NCI-H1930 (cell line): ENCODE results near the gene TUBB2B.
"Not testable (repeated sequence)": the region's sequence is repeated elsewhere in the genome, so short reads cannot be mapped to it uniquely, and the experiment has no call there.

ENCODE experiments used
- DNase-seq, 2 experiments: peaks; one replicate each; lab custom pipeline; 2025; lab: John Stamatoyannopoulos, UW

TUBB2B gene

GRCh38 chr6:3258201-3258600, 30.7 kb upstream of the TUBB2B start:
- no peak for DNase-seq

- no peak for DNase-seq
These were observed 26.1 kb upstream of the TUBB2B start for GRCh38 chr6:3253597-3253961.

GRCh38 chr6:3252861-3253596, 25.6 kb upstream of the TUBB2B start:
- DNase-seq: no peak

- DNase-seq: no peak
These were observed 24.9 kb upstream of the TUBB2B start for GRCh38 chr6:3252369-3252768.

GRCh38 chr6:3251462-3252314, 24.2 kb upstream of the TUBB2B start:
- DNase-seq: peak; percentile 55 to 74

GRCh38 chr6:3250231-3250675, 22.8 kb upstream of the TUBB2B start:
- DNase-seq: no peak

GRCh38 chr6:3249821-3250220, 22.4 kb upstream of the TUBB2B start:
- DNase-seq: no peak

GRCh38 chr6:3247255-3248146, 20.0 kb upstream of the TUBB2B start:
- no peak for DNase-seq

- DNase-seq: no peak
These were observed 17.8 kb upstream of the TUBB2B start for GRCh38 chr6:3245216-3245615.

- not testable (repeated sequence) for DNase-seq
These were observed 17.3 kb upstream of the TUBB2B start for GRCh38 chr6:3244832-3245161.

- DNase-seq: no peak
These were observed 16.8 kb upstream of the TUBB2B start for GRCh38 chr6:3244003-3244831.

GRCh38 chr6:3242768-3243167, 15.3 kb upstream of the TUBB2B start:
- no peak for DNase-seq

- not testable (repeated sequence) for DNase-seq
These were observed 14.3 kb upstream of the TUBB2B start for GRCh38 chr6:3241745-3242144.

- DNase-seq: no peak
These were observed 13.1 kb upstream of the TUBB2B start for GRCh38 chr6:3240595-3240994.

GRCh38 chr6:3239110-3239830, 11.8 kb upstream of the TUBB2B start:
- no peak for DNase-seq

GRCh38 chr6:3237761-3238662, 10.6 kb upstream of the TUBB2B start:
- DNase-seq: no peak

- DNase-seq: no peak
These were observed 8.6 kb upstream of the TUBB2B start for GRCh38 chr6:3236005-3236404.

GRCh38 chr6:3235486-3235885, 8.0 kb upstream of the TUBB2B start:
- no peak for DNase-seq

GRCh38 chr6:3233904-3234303, 6.5 kb upstream of the TUBB2B start:
- no peak for DNase-seq

GRCh38 chr6:3233321-3233720, 5.9 kb upstream of the TUBB2B start:
- DNase-seq: no peak
